ENCODE results near the gene PAPOLA. TPM values are rescaled to one million over a fixed set of nuclear protein-coding genes. Genes with fewer than 3 reads are reported as not detected.

The PAPOLA gene
- total RNA-seq, 1 experiment from 2014 or later: 125 TPM

- ATAC-seq: no peak
- CTCF ChIA-PET: no interaction called here
- Histone ChIP-seq H3K27ac (ENCODE audit: low read length) (no peak overlapping the region), H3K27me3 (ENCODE audit: control insufficient read depth, insufficient read depth, low read length) (no peaks in the 10 kb centered on the region), H3K4me3 (ENCODE audit: low read depth in 2 of 2, low read length in 2 of 2) (no peak overlapping the region), H3K4me1 (ENCODE audit: control insufficient read depth, insufficient read depth, low read length) (no peaks in the 10 kb centered on the region), H3K9me3 (ENCODE audit: control insufficient read depth, insufficient read depth, low read depth, low read length) (no peaks in the 10 kb centered on the region), H3K36me3 (ENCODE audit: control insufficient read depth, insufficient read depth, low read length) (peaks cover 3% of the 10 kb centered on the region; the same call in 1 of the 2 replicates)
- POLR2A ChIA-PET: interaction anchor here (0.7 kb wide), 1 partner anchor 18 kb away, joined by 4 read pairs; no protein-coding TSS in a partner anchor
- DNase-seq (ENCODE audit: low read depth, low spot score): no peak
- no peak for TF ChIP-seq TCF7L2 (IDR thresholded peaks at IDR 0.05; ENCODE audit: low read depth, low read length)
- no peak for TF ChIP-seq CTCF (IDR thresholded peaks at IDR 0.05)
- no peak for TF ChIP-seq POLR2AphosphoS5 (IDR thresholded peaks at IDR 0.05; ENCODE audit: low read depth, low read length)
- no peak for TF ChIP-seq REST (IDR thresholded peaks at IDR 0.05; ENCODE audit: insufficient read depth in 1 of 2, low read depth in 2 of 2, low read length in 1 of 2)
- no peak for TF ChIP-seq SIN3A (IDR thresholded peaks at IDR 0.05; ENCODE audit: borderline replicate concordance, insufficient read depth, low read depth, low read length)
- no TSS peak for BruUV-seq (replicated peaks)
- intact Hi-C loops (cut with micrococcal nuclease; ENCODE audit: unreplicated experiment) (no loop called here), in situ Hi-C loops (cut with HindIII; ENCODE audit: low pct_unique_long_range_greater_than_20kb, low sequenced_read_pairs) (no loop called here)
Observed at GRCh38 chr14:96573473-96574100, 71.4 kb downstream of the PAPOLA start.

GRCh38 chr14:96574171-96574632 lies 72.0 kb downstream of the PAPOLA start:
- POLR2A ChIA-PET: no interaction called here
- no peak for ATAC-seq
- Histone ChIP-seq H3K4me3 (ENCODE audit: low read depth in 2 of 2, low read length in 2 of 2) (no peak overlapping the region), H3K27ac (ENCODE audit: low read length) (no peak overlapping the region), H3K27me3 (ENCODE audit: control insufficient read depth, insufficient read depth, low read length) (no peaks in the 10 kb centered on the region), H3K36me3 (ENCODE audit: control insufficient read depth, insufficient read depth, low read length) (peaks cover 3% of the 10 kb centered on the region; the same call in 1 of the 2 replicates), H3K9me3 (ENCODE audit: control insufficient read depth, insufficient read depth, low read depth, low read length) (no peaks in the 10 kb centered on the region), H3K4me1 (ENCODE audit: control insufficient read depth, insufficient read depth, low read length) (no peaks in the 10 kb centered on the region)
- CTCF ChIA-PET: no interaction called here
- intact Hi-C loops (cut with micrococcal nuclease; ENCODE audit: unreplicated experiment) (no loop called here), in situ Hi-C loops (cut with HindIII; ENCODE audit: low pct_unique_long_range_greater_than_20kb, low sequenced_read_pairs) (no loop called here)
- no peak for TF ChIP-seq POLR2AphosphoS5 (IDR thresholded peaks at IDR 0.05; ENCODE audit: low read depth, low read length)
- no peak for TF ChIP-seq TCF7L2 (IDR thresholded peaks at IDR 0.05; ENCODE audit: low read depth, low read length)
- TF ChIP-seq SIN3A (IDR thresholded peaks at IDR 0.05; ENCODE audit: borderline replicate concordance, insufficient read depth, low read depth, low read length): no peak
- no peak for TF ChIP-seq REST (IDR thresholded peaks at IDR 0.05; ENCODE audit: insufficient read depth in 1 of 2, low read depth in 2 of 2, low read length in 1 of 2)
- no peak for TF ChIP-seq CTCF (IDR thresholded peaks at IDR 0.05)
- no peak for DNase-seq (ENCODE audit: low read depth, low spot score)
- BruUV-seq (replicated peaks): no TSS peak

All from Panc1 (cell line).